H1 (cell line): ENCODE results near the gene DGKZ. TPM values are rescaled to one million over a fixed set of nuclear protein-coding genes. Genes with fewer than 3 reads are reported as not detected.

Experiments used
- BACH1 ChIP-seq: IDR thresholded peaks from 2 replicates; pipeline ENCODE4 v1.6.1; 2012; ENCODE audit warnings: low read length, improper control_type of control experiment
- CBX8 ChIP-seq: fragments of 300-800, 300-1000 bp; sonication (generic); IDR thresholded peaks from 2 replicates; pipeline ENCODE4 v1.7.1; 2016; ENCODE audit warnings: low read depth, low read length, borderline replicate concordance
- JUN ChIP-seq: IDR thresholded peaks from 2 replicates; pipeline ENCODE4 v1.6.1; 2011; ENCODE audit warnings: low read depth, mild to moderate bottlenecking, improper control_type of control experiment, low read length
- KDM1A ChIP-seq: fragments of 200-600, 300-600 bp; sonication (generic); IDR thresholded peaks from 2 replicates; pipeline ENCODE4 v1.7.1; 2016; ENCODE audit warnings: mild to moderate bottlenecking, low read length, borderline replicate concordance
- KDM5A ChIP-seq: fragments of 200-600 bp; IDR thresholded peaks from 2 replicates; pipeline ENCODE4 v1.7.1; 2012; ENCODE audit warnings: mild to moderate bottlenecking, low read length, inconsistent platforms, mixed read lengths
- SIRT6 ChIP-seq: IDR thresholded peaks from one replicate; pipeline ENCODE4 v1.7.1; 2012; ENCODE audit warnings: low read length, inconsistent platforms
- polyA plus RNA-seq, 7 experiments: library from polyadenylated mRNA; depleted of rRNA in 3 of 7; stranded (reverse) in 5 of 7; unstranded in 2 of 7; fragments of >200 nt in 5 of 7; fragments of 200-250 nt in 2 of 7; gene quantifications; 1 replicate in 5 of 7; 2 replicates in 1 of 7; 4 replicates in 1 of 7; pipeline versions ENCODE4 v1.2.1 to v1.2.3, GENCODE V29; 2011 to 2013; ENCODE audit warnings: missing spikeins in 2 of 7, mixed read lengths in 2 of 7
- total RNA-seq: library from RNA; stranded (reverse); fragmentation: NEBNext Ultra II Directional; extraction: Animal tissue kit (Norgen Biotek cat#: 25700); gene quantifications from 2 replicates; pipeline ENCODE4 v1.2.1, GENCODE V29; 2021

Gene DGKZ
- total and polyA plus RNA-seq, 2 of the 8 experiments (the other 6 are each of a cell fraction or from before 2014, with no cell fraction given), result 84.4 to 184 TPM

- no peak for TF ChIP-seq CBX8
- TF ChIP-seq SIRT6, result no peak
- TF ChIP-seq KDM5A, result no peak
- TF ChIP-seq KDM1A, result no peak
- TF ChIP-seq BACH1, result no peak
- TF ChIP-seq JUN, result no peak
- TF ChIP-seq, all 59 proteins: peak for 0
Observed at GRCh38 chr11:46387456-46387855, 40.2 kb downstream of the DGKZ start (continued).
